HG02610 (cell line): ENCODE results near the gene DISC1.

Experiments used
- ATAC-seq: cut with Tn5 transposase; IDR thresholded peaks from one replicate; pipeline ENCODE4 v1.9.1; 2021; ENCODE audit warnings: mild to moderate bottlenecking, moderate library complexity; ENCODE audit not compliant: unreplicated experiment

The DISC1 gene

GRCh38 chr1:231921646-231922345, 295.2 kb downstream of the DISC1 start:
- no peak for ATAC-seq

- ATAC-seq = no peak
These were observed 297.0 kb downstream of the DISC1 start for GRCh38 chr1:231923491-231924041.

GRCh38 chr1:231924180-231924579, 297.6 kb downstream of the DISC1 start:
- ATAC-seq = no peak

GRCh38 chr1:231925864-231926263, 299.3 kb downstream of the DISC1 start:
- no peak for ATAC-seq

- peak; percentile 45 for ATAC-seq
These were observed 299.8 kb downstream of the DISC1 start for GRCh38 chr1:231926340-231926739.

GRCh38 chr1:231926933-231927332, 300.3 kb downstream of the DISC1 start:
- no peak for ATAC-seq

GRCh38 chr1:231927431-231927830, 300.8 kb downstream of the DISC1 start:
- ATAC-seq = no peak

GRCh38 chr1:231929311-231929710, 302.7 kb downstream of the DISC1 start:
- ATAC-seq = no peak

- no peak for ATAC-seq
These were observed 303.8 kb downstream of the DISC1 start for GRCh38 chr1:231930257-231930947.

GRCh38 chr1:231931146-231931545, 304.6 kb downstream of the DISC1 start:
- no peak for ATAC-seq

GRCh38 chr1:231931846-231932454, 305.4 kb downstream of the DISC1 start:
- no peak for ATAC-seq

GRCh38 chr1:231933711-231934626, 307.4 kb downstream of the DISC1 start:
- no peak for ATAC-seq

GRCh38 chr1:231934797-231935196, 308.2 kb downstream of the DISC1 start:
- ATAC-seq = no peak

- ATAC-seq = no peak
These were observed 309.3 kb downstream of the DISC1 start for GRCh38 chr1:231935856-231936255.

- no peak for ATAC-seq
These were observed 310.6 kb downstream of the DISC1 start for GRCh38 chr1:231936983-231937775.

- ATAC-seq = no peak
These were observed 311.6 kb downstream of the DISC1 start for GRCh38 chr1:231938211-231938610.

- ATAC-seq = no peak
These were observed 312.1 kb downstream of the DISC1 start for GRCh38 chr1:231938711-231939110.

GRCh38 chr1:231939118-231939517, 312.5 kb downstream of the DISC1 start:
- no peak for ATAC-seq

GRCh38 chr1:231940116-231940515, 313.5 kb downstream of the DISC1 start:
- ATAC-seq = no peak

- ATAC-seq = no peak
These were observed 314.1 kb downstream of the DISC1 start for GRCh38 chr1:231940701-231941100.
